Prostate gland (tissue), 2 donors: ENCODE data around the gene HMX1.

ENCODE experiments used
- CTCF ChIP-seq, 4 experiments: fragments of 200-600 bp in 2 of 4; fragments of 450-650 bp in 2 of 4; sonication (generic) in 2 of 4; IDR thresholded peaks; 1 replicate in 3 of 4; 2 replicates in 1 of 4; pipeline ENCODE4 v1.5.1; 2016 to 2019; ENCODE audit warnings: antibody characterized with exemption in 4 of 4, mild to moderate bottlenecking in 2 of 4, moderate library complexity in 2 of 4
- POLR2A ChIP-seq: fragments of 450-650 bp; IDR thresholded peaks from one replicate; pipeline ENCODE4 v1.6.1; 2016; ENCODE audit warnings: antibody characterized with exemption, mild to moderate bottlenecking

DNA sequence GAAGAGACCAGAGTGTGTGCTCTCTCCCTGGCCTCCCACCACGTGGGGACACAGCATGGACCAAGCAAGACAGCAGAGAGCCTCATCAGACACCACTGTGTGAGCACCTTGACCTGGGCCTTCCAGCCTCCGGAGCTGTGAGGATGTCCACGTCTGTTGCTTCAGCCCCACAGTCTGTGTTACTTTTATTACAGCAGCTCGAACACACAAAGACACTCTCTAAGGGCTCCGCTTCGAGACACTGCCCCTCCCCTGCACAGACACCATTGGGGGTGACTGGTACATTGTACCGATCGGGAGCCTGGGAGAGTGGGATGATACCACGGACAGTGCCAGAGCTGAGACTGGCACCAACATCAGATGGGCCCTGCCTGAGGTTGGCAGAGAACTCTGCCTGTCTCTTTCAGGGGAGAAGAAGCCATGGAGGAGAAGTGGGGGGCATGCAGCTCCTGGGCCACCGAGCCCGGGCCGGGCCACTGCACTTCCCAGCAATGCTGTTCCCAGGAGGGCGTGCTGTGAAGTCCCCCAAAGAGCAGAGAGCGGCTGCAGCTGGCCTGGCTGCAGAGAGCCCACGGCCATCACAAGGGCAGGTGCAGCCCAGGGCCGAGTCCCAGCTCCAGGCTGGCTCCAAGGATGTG, 48.1 kb upstream of the HMX1 start:
- TF ChIP-seq CTCF (IDR thresholded peaks at IDR 0.05), result no peak
- TF ChIP-seq POLR2A, result no peak
